HepG2 (cell line): ENCODE measurements around the gene ZNRF3. TPM values are rescaled to one million over a fixed set of nuclear protein-coding genes. Genes with fewer than 3 reads are reported as not detected.
"Not testable (repeated sequence)": the region's sequence is repeated elsewhere in the genome, so short reads cannot be mapped to it uniquely, and the experiment has no call there.

Source experiments
- ATAC-seq: fragments of 200-7000 bp; cut with Tn5 transposase; 3 replicates; pipeline ENCODE4 v1.9.1; 2020; ENCODE audit warnings: mild to moderate bottlenecking, moderate library complexity
- BruUV-seq: library from RNA; stranded (reverse); fragments of 400-500 nt; replicated peaks from 2 replicates; lab custom pipeline; 2021; lab: Mats Ljungman, UMichigan
- CTCF ChIA-PET: fragments of 300-600 bp; formaldehyde crosslinking; extraction: SDS; loops from one replicate; lab custom pipeline; 2021; ENCODE audit warnings: low total read pairs, inconsistent platforms, low intra/inter-chr PET ratio; lab: Yijun Ruan, JAX
- POLR2A ChIA-PET: fragments of 350-600 bp; sonication (Branson Sonifier 250); formaldehyde crosslinking; loops from one replicate; lab custom pipeline; 2020; ENCODE audit warnings: antibody characterized with exemption, inconsistent platforms; lab: Yijun Ruan, JAX
- DNase-seq: peaks from one replicate; pipeline ENCODE4 v3.0.0-alpha.2; 2015; ENCODE audit warnings: low spot score
- FAIRE-seq: peaks from 3 replicates; lab custom pipeline; 2011; peaks lifted over from hg19 to GRCh38; lab: Jason Lieb, UNC
- H2AFZ ChIP-seq: one replicate; pipeline ENCODE4 v1.6.1; 2011; ENCODE audit warnings: low read length, inconsistent platforms
- H3K27ac ChIP-seq: fragments of 300-600 bp; 3 replicates; pipeline ENCODE4 v1.8.0; 2011; ENCODE audit warnings: mixed run types, mild to moderate bottlenecking, mixed read lengths, low read length, inconsistent platforms; ENCODE audit not compliant: insufficient read depth; ENCODE audit errors: extremely low read length
- H3K27me3 ChIP-seq, 2 experiments: fragments of 200-600 bp in 1 of 2; 2 replicates in 1 of 2; 3 replicates in 1 of 2; pipeline versions ENCODE4 v1.6.0 to v1.8.0; 2011; ENCODE audit warnings: low read length in 2 of 2, mild to moderate bottlenecking in 2 of 2, moderate library complexity in 2 of 2, inconsistent platforms in 1 of 2; ENCODE audit not compliant: insufficient read depth in 2 of 2, control insufficient read depth in 1 of 2
- H3K36me3 ChIP-seq, 2 experiments: fragments of 200-600 bp in 1 of 2; replicated peaks in 1 of 2; 2 replicates in 1 of 2; 3 replicates in 1 of 2; pipeline versions ENCODE4 v1.5.1 to v1.8.0; 2011; ENCODE audit warnings: low read length in 2 of 2, inconsistent platforms in 1 of 2; ENCODE audit not compliant: insufficient read depth in 2 of 2, control insufficient read depth in 1 of 2
- H3K4me1 ChIP-seq: 2 replicates; pipeline ENCODE4 v1.5.1; 2012; ENCODE audit warnings: low read length, inconsistent platforms; ENCODE audit not compliant: insufficient read depth
- H3K4me2 ChIP-seq: 2 replicates; pipeline ENCODE4 v1.6.0; 2011; ENCODE audit warnings: low read depth, low read length, inconsistent platforms
- H3K4me3 ChIP-seq, 3 experiments: fragments of 200-600 bp in 1 of 3; sonication (generic), shearing (Covaris generic) in 1 of 3; replicated peaks in 1 of 3; 2 replicates each; pipeline ENCODE4 v1.5.1; 2011 to 2016; ENCODE audit warnings: low read length in 3 of 3, inconsistent platforms in 2 of 3, low read depth in 2 of 3, mild to moderate bottlenecking in 2 of 3, control low read depth in 1 of 3, mixed read lengths in 1 of 3; ENCODE audit not compliant: insufficient read depth in 1 of 3
- H3K79me2 ChIP-seq: one replicate; pipeline ENCODE4 v1.6.1; 2011; ENCODE audit warnings: low read length, inconsistent platforms; ENCODE audit not compliant: insufficient read depth
- H3K9ac ChIP-seq: 2 replicates; pipeline ENCODE4 v1.6.0; 2011; ENCODE audit warnings: mild to moderate bottlenecking, low read depth, low read length, inconsistent platforms; ENCODE audit not compliant: insufficient read depth
- H3K9me3 ChIP-seq: 2 replicates; pipeline ENCODE4 v1.5.1; 2012; ENCODE audit warnings: mild to moderate bottlenecking, low read length
- H4K20me1 ChIP-seq: 2 replicates; pipeline ENCODE4 v1.6.0; 2011; ENCODE audit warnings: inconsistent platforms, mild to moderate bottlenecking, low read length, moderate library complexity; ENCODE audit not compliant: insufficient read depth
- CEBPG ChIP-seq: IDR thresholded peaks from 2 replicates; pipeline ENCODE4 v1.6.1; 2016
- KDM1A ChIP-seq: IDR thresholded peaks from 2 replicates; pipeline ENCODE4 v1.6.1; 2016; ENCODE audit warnings: missing compliant biosample characterization
- KLF16 ChIP-seq, 2 experiments: sonication (generic) in 1 of 2; formaldehyde crosslinking in 1 of 2; IDR thresholded peaks; 2 replicates each; pipeline versions ENCODE4 v1.6.1 to v1.8.0; 2016 to 2023; ENCODE audit warnings: missing genetic modification reagents in 2 of 2, missing compliant biosample characterization in 1 of 2
- RERE ChIP-seq: IDR thresholded peaks from 2 replicates; pipeline ENCODE4 v1.6.1; 2016; ENCODE audit warnings: low read depth, missing genetic modification reagents, missing compliant biosample characterization
- ZBTB38 ChIP-seq: sonication (generic); formaldehyde crosslinking; IDR thresholded peaks from 2 replicates; pipeline ENCODE4 v1.5.1; 2020; ENCODE audit warnings: mild to moderate bottlenecking, missing genetic modification reagents
- ZMYM3 ChIP-seq: sonication (generic); formaldehyde crosslinking; IDR thresholded peaks from 2 replicates; pipeline ENCODE4 v1.5.1; 2020; ENCODE audit warnings: mild to moderate bottlenecking, missing genetic modification reagents
- whole genome bisulfite sequencing: methylation state at CpG from one replicate; pipeline ENCODE4 v1.1.6; 2017; ENCODE audit warnings: low lambda C conversion rate; 5-methylcytosine and 5-hydroxymethylcytosine counted together
- in situ Hi-C: cut with HindIII; loops from 2 replicates; pipeline ENCODE4 v1.10.0; 2017; ENCODE audit warnings: low pct_unique_long_range_greater_than_20kb; ENCODE audit not compliant: extremely low pct_ligation_motif_present
- intact Hi-C: fragments of 100-400 bp; cut with micrococcal nuclease; formaldehyde crosslinking; loops from one replicate; pipeline ENCODE4 v1.10.0; 2022; ENCODE audit not compliant: unreplicated experiment
- polyA plus RNA-seq, 8 experiments: library from polyadenylated mRNA; depleted of rRNA in 3 of 8; stranded (reverse) in 7 of 8; unstranded in 1 of 8; fragments of >200 nt; fragmentation: Illumina TruSeq in 4 of 8; extraction: Trizol in 4 of 8; gene quantifications; 2 replicates each; pipeline versions ENCODE4 v1.2.1 to v1.2.3, GENCODE V29; 2011 to 2016; ENCODE audit warnings: low read depth in 4 of 8, missing spikeins in 1 of 8, mixed read lengths in 1 of 8; ENCODE audit not compliant: insufficient read depth in 1 of 8
- total RNA-seq, 5 experiments: library from RNA; depleted of rRNA; stranded (reverse); fragments of >200 nt; fragmentation: Illumina TruSeq; extraction: Trizol; gene quantifications; 2 replicates each; pipeline ENCODE4 v1.2.3, GENCODE V29; 2016; ENCODE audit warnings: low read depth in 1 of 5
- TF ChIP-seq, protein P1 (sequence below): sonication (generic); formaldehyde crosslinking; IDR thresholded peaks from 2 replicates; pipeline ENCODE4 v1.5.0; 2020; ENCODE audit warnings: mild to moderate bottlenecking, missing genetic modification reagents
- TF ChIP-seq, protein P2 (sequence below): sonication (generic); formaldehyde crosslinking; IDR thresholded peaks from 2 replicates; pipeline ENCODE4 v1.5.1; 2020; ENCODE audit warnings: missing genetic modification reagents, mild to moderate bottlenecking, borderline replicate concordance

ZNRF3 gene
- total and polyA plus RNA-seq, 2 of the 13 experiments (the other 11 are each of a cell fraction or from before 2014, with no cell fraction given), result 20.3 to 36.7 TPM

- H3K4me1 ChIP-seq, result peaks cover 97% of the 10 kb centered on the region
- intact Hi-C loops, result loop anchor here (2.0 kb wide), 2 partner anchors 23 to 25 kb away; no protein-coding TSS in a partner anchor
- H4K20me1 ChIP-seq, H3K27me3 ChIP-seq, H3K9me3 ChIP-seq, FAIRE-seq, H2AFZ ChIP-seq, CTCF ChIA-PET, in situ Hi-C loops, BruUV-seq, DNase-seq, ATAC-seq: not testable (repeated sequence)
- H3K9ac ChIP-seq, result peak overlapping the region; percentile 75
- peaks cover 66% of the 10 kb centered on the region for H3K79me2 ChIP-seq
- H3K4me2 ChIP-seq, result peak overlapping the region; percentile 90
- TF ChIP-seq, protein P1, sequence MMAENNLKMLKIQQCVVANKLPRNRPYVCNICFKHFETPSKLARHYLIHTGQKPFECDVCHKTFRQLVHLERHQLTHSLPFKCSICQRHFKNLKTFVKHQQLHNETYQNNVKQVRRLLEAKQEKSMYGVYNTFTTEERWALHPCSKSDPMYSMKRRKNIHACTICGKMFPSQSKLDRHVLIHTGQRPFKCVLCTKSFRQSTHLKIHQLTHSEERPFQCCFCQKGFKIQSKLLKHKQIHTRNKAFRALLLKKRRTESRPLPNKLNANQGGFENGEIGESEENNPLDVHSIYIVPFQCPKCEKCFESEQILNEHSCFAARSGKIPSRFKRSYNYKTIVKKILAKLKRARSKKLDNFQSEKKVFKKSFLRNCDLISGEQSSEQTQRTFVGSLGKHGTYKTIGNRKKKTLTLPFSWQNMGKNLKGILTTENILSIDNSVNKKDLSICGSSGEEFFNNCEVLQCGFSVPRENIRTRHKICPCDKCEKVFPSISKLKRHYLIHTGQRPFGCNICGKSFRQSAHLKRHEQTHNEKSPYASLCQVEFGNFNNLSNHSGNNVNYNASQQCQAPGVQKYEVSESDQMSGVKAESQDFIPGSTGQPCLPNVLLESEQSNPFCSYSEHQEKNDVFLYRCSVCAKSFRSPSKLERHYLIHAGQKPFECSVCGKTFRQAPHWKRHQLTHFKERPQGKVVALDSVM (CRISPR knock-in tag), result peak; percentile 86
- TF ChIP-seq KDM1A (CRISPR knock-in tag) (peak; percentile 64; the same call in 1 of the 2 replicates), CEBPG (CRISPR knock-in tag) (peak; percentile 54; the same call in 1 of the 2 replicates), ZMYM3 (CRISPR knock-in tag) (peak; percentile 35; the same call in 1 of the 2 replicates), ZBTB38 (CRISPR knock-in tag) (0 out of 2 replicates have a peak, but pooled peaks have one; percentile 32)
- peaks cover 3 to 18% of the 10 kb centered on the region in 2 experiments; a peak in 4 of 5 replicates for H3K36me3 ChIP-seq
- WGBS, result 77% methylated on average over 8 of the region's 8 CpGs
- peak overlapping the region in 1 of 3 experiments; percentile 64; a peak in 1 of 6 replicates for H3K4me3 ChIP-seq
- H3K27ac ChIP-seq, result peak overlapping the region; percentile 89
- POLR2A ChIA-PET, result interaction anchor here (1.1 to 4.8 kb wide), 11 partner anchors 9 to 222 kb away, joined by 4 to 37 read pairs (median 13); no protein-coding TSS in a partner anchor
Measured at GRCh38 chr22:29005754-29006153, 122.4 kb downstream of the ZNRF3 start.

GRCh38 chr22:29006346-29006745 lies 123.0 kb downstream of the ZNRF3 start:
- BruUV-seq, result no TSS peak
- in situ Hi-C loops, result no loop called here
- TF ChIP-seq RERE (CRISPR knock-in tag) (no peak), KLF16 (CRISPR knock-in tag; IDR thresholded peaks at IDR 0.05) (no peak)
- TF ChIP-seq, protein P2, sequence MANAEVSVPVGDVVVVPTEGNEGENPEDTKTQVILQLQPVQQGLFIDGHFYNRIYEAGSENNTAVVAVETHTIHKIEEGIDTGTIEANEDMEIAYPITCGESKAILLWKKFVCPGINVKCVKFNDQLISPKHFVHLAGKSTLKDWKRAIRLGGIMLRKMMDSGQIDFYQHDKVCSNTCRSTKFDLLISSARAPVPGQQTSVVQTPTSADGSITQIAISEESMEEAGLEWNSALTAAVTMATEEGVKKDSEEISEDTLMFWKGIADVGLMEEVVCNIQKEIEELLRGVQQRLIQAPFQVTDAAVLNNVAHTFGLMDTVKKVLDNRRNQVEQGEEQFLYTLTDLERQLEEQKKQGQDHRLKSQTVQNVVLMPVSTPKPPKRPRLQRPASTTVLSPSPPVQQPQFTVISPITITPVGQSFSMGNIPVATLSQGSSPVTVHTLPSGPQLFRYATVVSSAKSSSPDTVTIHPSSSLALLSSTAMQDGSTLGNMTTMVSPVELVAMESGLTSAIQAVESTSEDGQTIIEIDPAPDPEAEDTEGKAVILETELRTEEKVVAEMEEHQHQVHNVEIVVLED (CRISPR knock-in tag), result no peak

More at GRCh38 chr22:29006346-29006745, 123.0 kb downstream of the ZNRF3 start:
- H3K27me3 ChIP-seq, result no peaks in the 10 kb centered on the region
- H3K36me3 ChIP-seq, result peaks cover 3 to 23% of the 10 kb centered on the region in 2 experiments; a peak in 4 of 5 replicates
- H3K9ac ChIP-seq, result no peak overlapping the region
- ChIA-PET POLR2A (interaction anchor here (2.3 to 4.8 kb wide), 5 partner anchors 12 to 35 kb away, joined by 7 to 37 read pairs (median 20); no protein-coding TSS in a partner anchor), CTCF (no interaction called here)
- ATAC-seq (no peak), FAIRE-seq (no peak), DNase-seq (no peak)
- H3K27ac ChIP-seq, result no peak overlapping the region
- H3K4me1 ChIP-seq, result peaks cover 98% of the 10 kb centered on the region
- no peak overlapping the region for H3K4me3 ChIP-seq
- H3K9me3 ChIP-seq, result no peaks in the 10 kb centered on the region
- H3K4me2 ChIP-seq, result no peak overlapping the region
- peaks cover 69% of the 10 kb centered on the region for H3K79me2 ChIP-seq
- 84% methylated on average over 8 of the region's 8 CpGs for WGBS
- no peak overlapping the region for H2AFZ ChIP-seq
- no peaks in the 10 kb centered on the region for H4K20me1 ChIP-seq
- intact Hi-C loops, result no loop called here
